ENCODE data around the gene CCDC47. TPM values are rescaled to one million over a fixed set of nuclear protein-coding genes. Genes with fewer than 3 reads are reported as not detected.

CCDC47 gene
- total and polyA plus RNA-seq, 12 donors, result 24.2 to 216 (median 93.1) TPM

DNA sequence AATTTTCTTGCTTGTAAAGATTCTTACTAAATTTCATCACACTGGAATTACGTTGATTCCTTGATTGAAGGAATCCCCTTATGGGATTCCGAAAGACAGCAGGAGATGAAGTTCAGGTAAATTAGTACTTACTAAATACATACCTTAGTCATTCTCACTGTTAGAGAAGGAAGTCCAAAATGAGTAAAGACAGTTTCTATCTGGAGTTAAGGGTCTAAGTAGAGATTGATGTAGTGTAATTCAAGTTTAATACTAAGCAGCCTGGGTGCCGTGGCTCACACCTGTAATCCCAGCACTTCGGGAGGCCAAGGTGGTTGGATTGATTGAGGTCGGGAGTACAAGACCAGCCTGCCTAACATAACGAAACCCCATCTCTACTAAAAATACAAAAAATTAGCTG, 10.1 kb upstream of the CCDC47 start:
- Histone ChIP-seq H3K36me3 (replicated peaks in 1 of 2) (peaks cover 0 to 20% of the 10 kb centered on the region in 2 donors), H3K27ac (no peak overlapping the region), H3K4me3 (no peak overlapping the region), H3K4me1 (replicated peaks in 1 of 2) (peaks cover 0 to 60% of the 10 kb centered on the region in 2 donors), H3K9me3 (replicated peaks in 1 of 3) (no peaks in the 10 kb centered on the region), H3K27me3 (no peaks in the 10 kb centered on the region)
- DNase-seq, result no peak
- intact Hi-C loops (cut with DNase I), result no loop called here
- no peak for TF ChIP-seq POLR2A (IDR thresholded peaks at IDR 0.05)
- TF ChIP-seq, protein P1, sequence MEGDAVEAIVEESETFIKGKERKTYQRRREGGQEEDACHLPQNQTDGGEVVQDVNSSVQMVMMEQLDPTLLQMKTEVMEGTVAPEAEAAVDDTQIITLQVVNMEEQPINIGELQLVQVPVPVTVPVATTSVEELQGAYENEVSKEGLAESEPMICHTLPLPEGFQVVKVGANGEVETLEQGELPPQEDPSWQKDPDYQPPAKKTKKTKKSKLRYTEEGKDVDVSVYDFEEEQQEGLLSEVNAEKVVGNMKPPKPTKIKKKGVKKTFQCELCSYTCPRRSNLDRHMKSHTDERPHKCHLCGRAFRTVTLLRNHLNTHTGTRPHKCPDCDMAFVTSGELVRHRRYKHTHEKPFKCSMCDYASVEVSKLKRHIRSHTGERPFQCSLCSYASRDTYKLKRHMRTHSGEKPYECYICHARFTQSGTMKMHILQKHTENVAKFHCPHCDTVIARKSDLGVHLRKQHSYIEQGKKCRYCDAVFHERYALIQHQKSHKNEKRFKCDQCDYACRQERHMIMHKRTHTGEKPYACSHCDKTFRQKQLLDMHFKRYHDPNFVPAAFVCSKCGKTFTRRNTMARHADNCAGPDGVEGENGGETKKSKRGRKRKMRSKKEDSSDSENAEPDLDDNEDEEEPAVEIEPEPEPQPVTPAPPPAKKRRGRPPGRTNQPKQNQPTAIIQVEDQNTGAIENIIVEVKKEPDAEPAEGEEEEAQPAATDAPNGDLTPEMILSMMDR (IDR thresholded peaks at IDR 0.05), result no peak
- 75 to 92% (median 83%) methylated on average over 6 of the region's 6 CpGs for WGBS, 4 donors

DNA sequence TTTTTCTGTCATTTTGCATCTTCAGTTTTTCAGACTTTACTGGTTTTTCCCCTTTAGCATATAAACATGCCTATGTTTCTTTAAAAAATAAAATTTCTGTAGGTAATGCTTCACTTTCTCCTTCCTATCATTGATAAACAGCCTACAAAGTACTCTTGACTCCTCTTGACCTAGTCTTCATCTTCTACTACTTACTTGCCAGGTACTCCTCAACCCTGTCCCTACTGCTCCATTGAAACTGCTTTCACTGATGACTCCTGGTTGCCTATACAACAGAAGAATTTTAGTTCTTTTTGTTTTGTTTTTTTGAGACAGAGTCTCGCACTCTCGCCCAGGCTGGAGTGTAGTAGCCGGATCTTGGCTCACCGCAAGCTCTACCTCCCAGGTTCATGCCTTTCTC, 7.5 kb upstream of the CCDC47 start:
- no peaks in the 10 kb centered on the region for H3K27me3 ChIP-seq
- H3K4me1 ChIP-seq (replicated peaks in 1 of 2), result peaks cover 2 to 67% of the 10 kb centered on the region in 2 donors
- no peak for TF ChIP-seq POLR2A (IDR thresholded peaks at IDR 0.05)
- TF ChIP-seq, protein P1 (IDR thresholded peaks at IDR 0.05), result no peak
- H3K27ac ChIP-seq, result peak overlapping the region in 3 of 5 donors; percentile 13 to 58 (median 29)
- peaks cover 0 to 13% of the 10 kb centered on the region in 2 donors for H3K36me3 ChIP-seq (replicated peaks in 1 of 2)
- no peaks in the 10 kb centered on the region for H3K9me3 ChIP-seq (replicated peaks in 1 of 3)
- no peak for DNase-seq
- WGBS, 4 donors, result 93 to 97% (median 97%) methylated on average over 4 of the region's 4 CpGs
- intact Hi-C loops (cut with DNase I), result no loop called here
- no peak overlapping the region for H3K4me3 ChIP-seq

DNA sequence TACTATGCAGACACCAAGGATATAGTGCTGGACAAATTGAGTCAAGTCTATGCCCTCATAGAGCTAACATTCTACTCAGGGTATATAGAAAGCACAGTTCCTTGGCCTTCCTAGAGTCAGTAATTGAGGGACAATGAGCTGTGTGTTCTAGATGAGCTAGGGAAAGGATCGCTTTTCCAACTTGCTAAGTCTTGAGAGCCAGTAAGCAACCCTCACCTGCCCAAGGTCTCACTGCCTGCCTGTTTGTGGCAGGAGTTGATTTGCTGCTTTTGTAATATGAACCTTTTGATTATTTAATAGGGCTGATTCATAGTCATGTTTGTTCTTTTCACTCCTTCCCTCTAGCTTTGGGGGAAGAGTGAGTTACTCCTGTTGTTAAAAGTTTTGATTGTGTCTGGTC, 7.1 kb upstream of the CCDC47 start:
- Histone ChIP-seq H3K9me3 (replicated peaks in 1 of 3) (no peaks in the 10 kb centered on the region), H3K36me3 (replicated peaks in 1 of 2) (peaks cover 0 to 13% of the 10 kb centered on the region in 2 donors)

DNA sequence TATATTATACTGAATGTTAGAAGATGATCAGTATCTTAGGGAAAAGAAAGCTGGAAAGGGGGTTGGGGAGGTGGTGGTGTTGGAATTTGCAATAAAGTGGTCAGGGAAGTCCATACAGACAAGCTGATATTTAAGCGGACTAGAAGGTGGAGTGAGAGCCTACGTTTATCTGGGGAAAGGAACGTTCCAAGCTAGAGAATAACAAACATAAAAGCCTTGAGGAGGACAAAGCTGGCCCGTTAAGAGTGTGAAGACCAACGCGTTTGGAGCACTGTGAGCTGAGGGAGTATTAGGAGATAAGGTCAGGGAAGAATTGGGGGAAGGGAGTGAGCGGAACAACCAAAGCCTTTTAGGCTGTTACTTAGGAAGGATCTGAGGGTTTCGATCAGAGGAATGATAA, 2.0 kb upstream of the CCDC47 start:
- Histone ChIP-seq H3K4me3 (peak overlapping the region in 1 of 4 donors; percentile 86), H3K9me3 (replicated peaks in 1 of 3) (no peaks in the 10 kb centered on the region), H3K4me1 (replicated peaks in 1 of 2) (peaks cover 28 to 53% of the 10 kb centered on the region in 2 donors), H3K36me3 (replicated peaks in 1 of 2) (peaks cover 0 to 13% of the 10 kb centered on the region in 2 donors), H3K27ac (peak overlapping the region in 3 of 5 donors; percentile 97 to 99 (median 99)), H3K27me3 (no peaks in the 10 kb centered on the region)
- 19 to 29% (median 24%) methylated on average over 8 of the region's 8 CpGs for WGBS, 4 donors
- TF ChIP-seq, protein P1 (IDR thresholded peaks at IDR 0.05), result no peak
- TF ChIP-seq POLR2A (IDR thresholded peaks at IDR 0.05), result no peak
- intact Hi-C loops (cut with DNase I), result no loop called here
- no peak for DNase-seq

More for the DNA sequence above, 7.1 kb upstream of the CCDC47 start:
- Histone ChIP-seq H3K27me3 (no peaks in the 10 kb centered on the region), H3K4me3 (no peak overlapping the region), H3K27ac (peak overlapping the region in 4 of 5 donors; percentile 29 to 66 (median 46)), H3K4me1 (replicated peaks in 1 of 2) (peaks cover 5 to 67% of the 10 kb centered on the region in 2 donors)
- WGBS, 4 donors, result 46 to 56% (median 50%) methylated on average over 1 of the region's 1 CpG
- intact Hi-C loops (cut with DNase I), result no loop called here
- peak in 5 of 7 donors; percentile 37 to 57 (median 44) for DNase-seq
- TF ChIP-seq POLR2A (IDR thresholded peaks at IDR 0.05), result peak in 1 of 2 donors; percentile 45
- TF ChIP-seq, protein P1 (IDR thresholded peaks at IDR 0.05), result no peak

Data from adrenal gland (tissue), 12 donors.